Dedifferentiated amniotic fluid mesenchymal stem cell (primary cell): ENCODE measurements around the gene LCAT.

ENCODE experiments used
- DNase-seq: peaks from one replicate; pipeline ENCODE4 v3.0.0-alpha.2; 2016; ENCODE audit errors: extremely low spot score

LCAT gene

DNA sequence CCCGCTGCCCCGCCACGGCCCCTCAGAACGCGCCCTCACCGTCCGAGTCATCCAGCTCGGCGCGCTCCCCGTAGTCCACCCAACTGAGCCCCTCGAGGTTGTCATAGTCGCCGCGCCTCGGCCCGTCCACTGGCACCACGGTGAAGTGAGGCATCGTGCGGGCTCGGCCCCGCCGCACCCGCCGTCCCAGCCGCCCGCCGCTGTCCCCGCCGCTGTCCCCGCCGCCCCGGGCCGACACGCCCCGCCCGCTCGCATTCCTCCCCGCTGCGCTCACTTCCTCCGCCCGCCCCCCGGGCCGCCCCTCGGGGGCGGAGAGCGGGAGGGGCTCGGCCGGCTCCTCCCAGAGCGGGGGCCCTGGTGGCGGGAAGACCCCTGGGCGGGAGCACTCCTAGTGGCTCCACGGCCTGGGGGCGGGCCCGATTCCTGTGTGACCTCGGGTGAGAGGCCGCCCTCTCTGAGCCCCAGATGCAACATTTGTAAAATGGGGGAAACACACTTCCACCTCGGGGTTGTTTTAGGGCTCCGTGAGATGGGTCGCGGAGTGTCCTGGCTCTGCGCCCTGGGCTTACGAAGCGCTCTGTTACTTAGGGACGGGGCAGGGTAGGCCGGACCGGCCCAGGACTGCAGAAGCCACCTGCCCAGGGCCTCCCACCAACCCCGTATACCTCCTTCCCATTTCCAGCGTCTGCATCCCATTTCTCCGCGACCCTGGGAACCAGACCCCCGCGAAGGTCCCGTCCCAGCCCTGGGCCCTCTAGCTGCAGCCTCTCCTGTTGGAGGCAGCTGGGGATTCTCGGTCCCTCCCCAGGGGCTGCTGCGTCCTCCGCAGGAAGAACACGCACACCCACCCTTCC lies 24.7 kb upstream of the LCAT start, which contains the start of gene SLC12A4:
Gene SLC12A4, minus strand, starts transcription at position 238 of the 854 bp plus-strand sequence. Its CDS starts 84 bp downstream, at position 154.
- DNase-seq = peak; percentile 48

DNA sequence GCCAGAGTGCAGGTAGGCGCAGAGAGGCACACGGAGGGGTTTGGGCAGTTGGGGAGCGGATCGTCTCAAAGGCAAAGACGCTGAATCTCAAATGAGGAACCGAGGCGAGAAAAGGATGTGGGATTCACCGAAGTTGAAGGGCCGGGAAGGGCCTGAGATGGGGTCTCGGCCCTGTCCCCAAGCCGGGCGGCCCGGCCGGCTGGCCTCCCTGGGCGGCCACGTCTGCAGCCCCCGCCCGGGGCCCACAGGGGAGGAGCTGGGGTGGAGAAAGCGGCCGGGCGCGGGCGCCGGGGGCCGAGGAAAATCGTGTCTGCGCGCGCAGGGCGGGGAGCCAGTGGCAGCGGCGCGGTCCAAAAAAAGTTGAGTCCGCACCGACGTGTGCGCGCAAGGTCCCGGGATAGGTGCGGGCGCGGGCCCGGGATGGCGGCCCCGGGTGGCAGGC lies 24.1 kb upstream of the LCAT start:
- DNase-seq = peak; percentile 39

DNA sequence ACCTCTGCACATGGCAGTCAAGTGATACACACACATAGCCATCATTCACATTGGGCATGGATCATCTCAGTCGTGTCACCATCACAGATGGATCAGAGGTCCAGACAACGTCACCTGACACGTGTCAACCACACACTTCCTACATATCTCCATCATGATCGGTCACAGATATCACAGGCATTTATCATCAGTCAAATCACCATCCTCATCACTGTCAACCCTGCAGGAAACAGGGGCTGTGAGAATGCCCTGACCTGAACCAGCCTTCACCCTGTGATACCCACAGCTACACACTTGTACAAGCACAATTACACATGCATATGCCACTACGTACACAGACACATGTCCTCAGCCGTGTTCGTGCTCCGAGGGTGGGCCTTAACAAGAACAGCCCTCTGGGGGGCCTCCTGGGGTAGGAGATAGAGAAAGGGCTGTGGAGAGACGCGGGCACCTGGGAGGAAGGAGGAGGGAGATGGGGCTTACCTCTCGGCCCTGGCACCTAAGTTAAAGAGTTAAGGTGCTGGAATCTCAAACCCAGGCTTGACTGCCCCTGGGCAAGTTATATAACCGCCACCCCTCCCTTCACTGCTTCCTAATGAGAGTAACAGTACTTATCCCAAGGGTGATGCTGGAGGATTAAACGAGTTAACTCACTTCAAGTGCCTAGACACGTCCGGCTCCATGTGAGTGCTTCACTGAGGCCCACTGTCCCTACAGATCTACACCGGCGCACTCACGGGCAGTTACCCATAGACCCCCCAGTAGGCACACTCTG lies 23.4 kb upstream of the LCAT start:
- DNase-seq = no peak

DNA sequence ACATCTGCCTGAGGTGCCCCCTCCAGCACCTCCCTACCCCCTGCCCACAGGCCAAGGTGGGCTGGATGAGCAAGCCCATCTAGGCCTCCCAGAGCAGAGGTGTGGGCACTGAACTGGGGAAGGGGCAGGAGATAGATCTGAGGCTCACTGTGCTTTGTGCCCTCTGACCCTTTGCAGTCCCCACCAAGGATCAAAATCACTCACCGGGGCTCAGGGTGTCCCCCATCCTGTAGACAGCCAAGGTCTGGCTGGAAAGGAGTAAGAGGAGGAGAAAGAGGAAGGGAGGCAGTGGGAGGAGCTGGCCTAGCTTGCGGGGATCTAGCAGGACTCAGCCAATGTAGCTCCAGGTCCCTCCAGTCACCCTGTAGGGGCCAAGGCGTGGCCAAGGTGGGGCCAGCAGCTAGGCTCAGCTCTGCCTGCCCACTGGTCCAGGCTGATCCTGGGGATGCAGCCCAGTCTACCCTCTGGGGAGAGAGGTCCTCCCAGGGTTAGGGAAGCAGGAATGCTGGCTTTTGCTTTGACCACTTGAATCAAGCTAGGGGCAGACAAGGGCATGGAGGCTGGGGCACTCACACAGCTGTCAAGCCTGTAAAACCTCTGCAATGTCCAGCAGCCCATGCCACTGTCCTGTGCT lies 22.7 kb upstream of the LCAT start:
- no peak for DNase-seq

DNA sequence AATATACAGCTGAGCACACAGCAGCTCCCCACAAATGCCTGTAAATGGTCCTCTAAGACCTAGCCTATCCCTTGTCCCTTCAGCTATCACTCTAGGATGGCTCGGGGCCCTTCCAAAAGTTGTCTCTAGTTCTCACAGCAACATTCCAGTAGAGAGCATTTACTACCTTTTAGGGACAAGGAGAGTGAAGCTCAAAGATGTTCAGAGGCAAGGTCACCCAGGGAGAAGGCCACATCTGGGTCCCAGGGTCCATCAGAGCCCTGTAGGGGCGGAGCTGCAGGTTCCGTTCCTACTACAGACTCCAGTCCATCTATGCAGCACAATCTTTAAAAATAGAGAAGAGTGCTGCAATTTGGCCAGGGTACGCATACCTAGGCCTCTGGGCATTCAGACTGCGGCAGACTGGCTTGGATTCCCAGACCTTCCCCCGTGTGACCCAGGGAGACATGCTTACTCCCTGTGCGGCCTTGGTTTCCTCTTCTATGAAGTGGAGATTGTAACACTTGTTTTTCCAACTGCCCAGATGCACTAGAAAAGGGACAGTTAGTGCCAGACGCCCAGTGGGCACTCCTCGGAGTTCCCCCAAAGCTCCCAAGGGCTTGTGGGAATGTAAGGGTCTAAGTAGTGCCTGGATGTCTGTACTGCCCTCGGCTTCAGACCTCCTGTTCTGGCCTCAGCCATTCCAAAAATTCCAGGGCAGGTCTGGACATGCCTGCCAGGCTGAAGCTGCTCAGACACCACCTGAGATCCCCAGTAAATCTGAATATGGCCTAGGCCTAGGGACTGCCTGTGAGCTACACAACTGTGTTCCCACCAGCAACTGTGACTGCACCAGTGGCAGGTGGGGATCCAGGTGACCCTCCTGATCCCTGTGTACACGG lies 22.0 kb upstream of the LCAT start:
- no peak for DNase-seq

DNA sequence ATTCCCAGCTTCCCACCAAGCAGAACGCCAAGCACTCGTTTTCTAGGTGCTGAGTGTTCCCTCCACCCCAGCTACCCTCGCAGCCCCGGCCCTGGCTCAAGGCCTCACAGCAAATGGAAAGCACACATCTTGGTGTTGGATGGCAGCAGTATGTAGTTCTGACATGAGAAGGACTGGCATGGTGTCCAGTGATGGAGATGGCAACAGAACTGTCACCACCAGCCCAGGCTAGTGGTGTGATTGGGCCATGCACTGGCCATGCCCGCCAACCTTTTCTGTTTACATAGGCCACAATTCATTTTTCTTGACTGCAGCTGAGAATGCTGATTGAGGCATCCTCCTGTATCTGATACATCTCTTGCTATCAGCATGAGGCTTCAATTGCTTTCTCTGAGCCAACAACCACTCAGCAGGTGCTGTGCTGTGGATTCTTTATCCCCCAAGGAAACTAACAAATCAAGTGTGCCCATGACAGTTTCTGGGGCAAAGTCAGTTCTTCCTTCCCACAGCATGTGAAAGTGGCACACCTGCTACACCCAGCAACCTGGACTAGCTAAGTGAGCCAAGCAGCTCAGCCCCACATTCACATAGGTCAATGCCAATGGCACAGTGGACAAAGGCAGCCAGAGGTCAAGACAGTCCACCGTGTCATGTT lies 20.7 kb upstream of the LCAT start:
- no peak for DNase-seq

DNA sequence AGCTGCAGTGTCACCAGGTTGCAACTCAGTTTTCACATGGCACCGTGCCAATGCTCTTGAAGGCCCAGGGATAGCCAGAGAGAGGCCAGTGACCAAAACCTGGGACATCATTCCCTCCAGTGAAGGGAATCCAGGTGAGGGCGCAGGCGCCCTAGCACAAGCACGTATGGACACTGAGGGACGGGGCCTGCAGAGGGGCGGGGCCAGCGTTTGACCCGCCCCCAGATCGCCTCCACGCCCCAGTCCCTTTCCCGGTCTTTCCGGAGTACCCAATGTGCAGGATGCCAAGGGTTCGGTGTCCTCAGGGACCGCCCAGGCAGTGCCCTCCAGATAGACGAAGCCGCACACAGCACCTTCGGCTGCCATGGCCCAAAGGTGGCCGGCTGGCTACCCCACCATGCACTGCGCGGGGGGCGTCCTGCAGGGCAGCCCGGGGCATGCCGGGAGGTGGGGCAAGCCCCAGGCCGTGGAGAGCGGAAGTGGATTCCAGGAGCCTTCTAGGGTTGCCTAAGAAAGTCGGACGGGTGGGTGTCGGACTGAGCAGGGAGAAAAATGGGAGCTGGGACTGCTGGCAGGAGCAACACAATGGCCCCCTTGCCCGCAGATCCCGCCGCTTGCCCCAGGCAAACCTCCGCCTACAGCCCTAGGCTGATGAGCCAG lies 19.9 kb upstream of the LCAT start:
- DNase-seq = no peak

DNA sequence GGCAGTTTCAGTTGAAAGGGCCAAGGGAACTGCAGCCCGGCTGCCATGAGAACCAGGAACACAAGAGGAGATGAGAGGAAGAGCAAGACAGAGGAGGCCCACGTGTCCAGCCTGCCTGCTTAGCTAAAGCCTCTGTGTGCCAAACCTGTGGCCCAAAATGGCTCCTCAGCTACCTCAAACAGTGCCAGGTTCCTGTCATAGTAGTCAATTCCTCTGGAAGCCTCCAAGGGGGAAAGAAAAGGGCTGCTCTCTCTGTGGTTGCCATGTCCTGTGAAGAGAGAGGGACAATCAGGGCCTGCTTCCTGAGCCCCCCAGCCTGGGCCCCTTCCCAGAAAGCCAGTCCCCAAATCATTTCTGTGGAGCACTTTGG lies 19.4 kb upstream of the LCAT start:
- no peak for DNase-seq

DNA sequence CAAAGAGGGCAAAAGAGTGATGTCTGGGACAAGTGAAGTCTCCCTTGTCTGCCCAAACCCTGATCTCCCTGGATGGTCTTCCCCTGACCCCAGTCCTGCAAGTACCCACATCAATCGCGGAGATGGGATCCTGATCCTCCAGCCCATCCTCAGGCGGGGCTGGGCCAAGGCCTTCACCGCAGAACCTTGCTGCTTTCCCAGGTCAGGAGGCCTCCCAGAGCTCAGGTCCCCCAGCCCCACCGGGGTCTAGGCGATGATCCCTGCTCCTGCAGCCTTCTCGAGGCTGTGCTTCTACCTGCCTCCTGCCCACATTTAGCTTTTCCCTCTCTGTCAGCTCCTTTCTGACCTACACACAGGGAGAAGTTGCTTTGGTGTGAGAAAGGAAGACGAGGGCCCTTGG lies 18.2 kb upstream of the LCAT start:
- no peak for DNase-seq

DNA sequence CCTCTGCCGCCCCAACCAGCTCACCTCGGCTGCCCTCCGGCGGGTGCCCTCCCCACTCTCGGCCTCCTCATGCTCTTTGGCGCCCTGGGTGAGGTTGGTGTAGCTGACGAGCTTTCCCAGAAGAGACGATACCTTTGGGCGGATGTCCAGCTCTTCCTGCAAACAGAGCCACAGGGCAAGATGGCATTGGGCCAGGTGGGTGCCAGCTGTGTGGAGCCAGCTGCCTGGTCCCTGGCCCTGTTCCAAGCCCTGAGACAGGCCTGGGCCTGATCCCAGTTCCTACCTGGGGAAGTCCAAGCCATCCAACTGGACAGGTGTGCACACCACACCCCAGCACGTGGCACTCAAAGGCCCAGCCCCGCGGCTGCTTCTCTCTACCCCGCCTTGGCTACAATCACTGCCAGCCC lies 17.6 kb upstream of the LCAT start:
- no peak for DNase-seq

DNA sequence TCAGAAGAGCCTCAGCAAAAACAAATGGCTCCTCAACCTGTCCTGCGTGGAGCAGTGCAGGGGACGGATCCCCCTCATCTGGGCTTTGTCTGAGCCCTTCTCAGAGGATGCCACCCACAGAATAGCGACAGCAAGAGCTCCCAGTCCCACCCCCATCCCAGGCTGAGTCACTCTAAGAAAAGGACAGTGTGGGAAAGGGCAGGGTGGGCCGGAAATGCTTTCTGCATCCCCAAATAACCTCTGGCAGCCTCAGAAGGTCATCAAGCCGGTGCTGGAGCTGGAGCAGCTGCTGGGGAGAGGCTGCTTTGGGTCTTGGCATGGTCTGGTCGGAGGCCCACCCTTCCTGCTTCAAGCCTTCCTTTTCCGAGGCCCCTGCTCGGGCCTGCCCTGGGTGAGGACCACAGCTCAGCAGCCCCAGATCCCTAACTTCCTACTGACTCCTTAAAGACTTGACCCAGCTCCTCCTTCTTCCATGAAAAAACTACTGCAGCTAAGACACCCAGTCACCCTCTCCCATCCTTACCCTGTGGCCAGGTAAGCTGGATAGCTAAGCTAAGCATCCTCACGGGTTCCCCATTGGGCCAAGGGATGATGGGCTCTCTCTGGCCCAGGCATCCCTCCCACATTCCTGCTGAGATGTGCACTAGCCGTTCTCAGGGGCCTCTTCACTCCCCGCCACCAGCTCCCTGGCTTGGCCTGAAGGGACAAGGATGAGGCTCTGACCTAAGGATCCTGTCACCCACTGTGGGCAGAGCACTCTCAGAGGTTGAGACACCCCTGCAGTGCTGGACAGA lies 15.8 kb upstream of the LCAT start:
- peak; percentile 31 for DNase-seq

DNA sequence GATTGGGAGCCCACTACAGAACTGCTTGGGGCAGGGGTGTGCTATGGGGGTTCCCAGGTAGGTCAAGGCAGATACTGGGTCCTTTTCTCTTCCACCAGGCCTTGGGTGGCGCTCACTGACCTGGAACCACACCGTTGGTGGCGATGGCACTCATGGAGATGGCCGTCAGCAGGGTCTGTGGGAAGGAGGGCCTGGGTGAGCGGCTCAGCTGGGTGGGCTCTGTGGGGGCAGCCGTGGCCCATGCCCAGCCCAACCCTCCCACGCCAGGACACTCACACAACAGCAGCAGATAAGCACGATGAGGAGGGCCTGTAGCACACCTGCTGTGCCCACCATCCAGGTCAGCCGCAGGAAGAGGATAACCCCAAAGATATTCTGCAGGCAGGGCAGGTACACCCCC lies 13.7 kb upstream of the LCAT start:
- DNase-seq = no peak

DNA sequence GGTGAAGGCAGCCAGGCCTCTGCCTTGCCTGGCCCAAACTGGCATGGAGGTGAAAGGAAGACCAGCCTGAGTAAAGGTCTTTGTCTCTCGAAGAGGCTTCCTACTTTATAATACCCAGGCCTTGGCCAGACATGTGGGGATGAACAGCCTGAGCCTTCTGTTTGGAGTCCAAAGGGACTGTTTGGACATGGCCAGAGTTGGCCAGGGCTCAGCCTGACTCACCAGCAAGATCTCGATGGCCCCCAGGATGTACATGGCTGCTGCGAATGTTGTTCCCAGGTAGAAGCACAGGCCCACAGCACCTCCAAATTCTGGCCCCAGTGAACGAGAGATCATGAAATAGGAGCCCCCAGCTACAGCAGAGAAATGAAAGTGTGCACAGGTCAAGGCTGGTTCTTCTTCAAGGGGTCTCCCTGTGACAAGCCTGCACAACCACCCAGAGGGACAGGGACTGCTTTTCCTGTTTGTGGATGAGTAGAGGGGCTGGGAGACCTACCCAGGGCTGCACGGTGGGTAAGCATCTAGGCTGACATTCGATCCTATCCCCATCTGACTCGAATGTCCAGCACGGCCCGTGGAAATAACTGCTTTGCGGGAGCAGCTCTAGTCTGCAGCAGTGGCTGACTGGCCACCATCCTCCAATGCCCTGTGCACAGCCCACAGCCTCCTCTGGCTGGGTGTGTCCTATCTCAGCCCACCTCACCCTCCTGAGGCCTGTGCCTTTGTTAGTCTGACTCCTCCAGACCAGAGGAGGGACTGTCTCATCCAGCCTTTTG lies 10.7 kb upstream of the LCAT start:
- DNase-seq = no peak

DNA sequence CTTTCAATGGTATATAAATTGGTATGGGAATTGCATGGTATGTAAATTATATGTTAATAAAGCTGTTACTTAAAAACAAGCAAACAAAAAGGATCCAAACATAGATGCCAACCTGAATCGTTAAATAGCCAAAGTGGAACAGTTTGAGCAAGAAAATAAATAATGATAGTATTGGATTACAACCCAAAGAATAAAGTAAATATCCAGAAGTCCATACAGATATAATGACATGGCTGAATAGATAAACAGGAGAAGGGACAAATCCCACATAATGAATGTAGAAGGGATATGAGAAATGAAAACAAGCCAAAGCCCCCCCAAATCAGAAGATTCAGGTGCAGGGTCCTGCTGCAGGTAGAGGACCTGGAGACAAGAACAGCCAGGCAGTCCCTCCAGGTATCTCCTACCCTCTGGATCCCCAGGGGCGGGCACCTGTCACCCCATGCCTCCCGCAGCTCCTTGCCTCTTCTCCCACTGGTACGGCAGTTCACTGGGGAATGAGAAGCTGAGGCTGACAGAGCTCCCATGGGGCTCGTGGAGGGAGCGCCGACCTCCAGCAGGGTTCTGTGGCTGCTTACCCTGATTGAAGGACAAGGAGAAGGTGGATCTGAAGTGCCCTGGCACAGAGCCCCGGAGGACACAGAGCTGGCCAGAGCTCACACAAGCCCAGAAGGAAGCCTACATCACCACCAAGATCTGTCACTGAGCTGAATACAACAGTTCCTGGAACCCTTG lies 9.9 kb upstream of the LCAT start:
- DNase-seq = no peak

DNA sequence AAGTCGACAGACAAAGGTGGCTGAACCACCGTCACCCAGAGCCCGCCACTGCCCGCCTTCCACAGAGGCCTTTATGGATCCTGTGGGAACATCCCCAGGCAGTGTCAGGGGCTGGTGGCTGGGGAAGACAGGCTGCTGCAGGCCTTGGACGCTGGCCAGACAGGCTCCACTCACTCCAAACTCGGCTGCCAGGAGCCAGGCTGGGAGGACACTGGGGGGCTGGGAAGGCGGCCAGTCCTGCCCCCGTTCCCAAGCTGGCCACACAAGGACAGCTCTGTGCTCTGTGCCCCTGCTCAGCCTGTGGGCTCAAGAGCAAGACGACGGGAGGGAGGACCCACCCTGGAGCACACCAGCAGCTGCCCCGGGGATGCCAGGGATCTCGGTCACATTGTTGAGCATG lies 7.6 kb upstream of the LCAT start:
- no peak for DNase-seq

DNA sequence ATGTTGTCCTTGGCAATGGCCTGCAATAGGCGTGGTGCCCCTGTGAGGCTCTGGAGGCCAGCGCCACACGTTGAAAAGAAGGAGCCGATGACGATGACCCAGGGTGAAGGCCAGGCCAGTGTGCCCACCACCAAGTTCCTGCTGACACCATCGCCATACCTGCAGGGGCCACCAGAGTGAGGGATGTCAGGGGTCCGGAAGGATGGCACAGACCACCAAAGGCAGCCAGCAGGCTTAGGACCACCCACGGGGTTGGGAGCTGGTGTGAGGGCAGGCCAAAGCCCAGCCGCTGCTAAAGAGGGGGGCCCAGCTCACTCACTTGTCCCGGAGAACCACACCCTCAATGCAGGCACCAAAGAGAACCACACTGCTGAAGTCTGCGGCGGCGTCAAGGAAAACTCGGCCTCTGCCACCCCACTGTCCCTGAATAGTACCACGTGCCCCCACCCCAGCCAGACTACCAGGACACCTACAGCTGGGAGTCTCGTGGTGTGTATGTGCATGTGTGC lies 6.5 kb upstream of the LCAT start:
- DNase-seq = no peak

DNA sequence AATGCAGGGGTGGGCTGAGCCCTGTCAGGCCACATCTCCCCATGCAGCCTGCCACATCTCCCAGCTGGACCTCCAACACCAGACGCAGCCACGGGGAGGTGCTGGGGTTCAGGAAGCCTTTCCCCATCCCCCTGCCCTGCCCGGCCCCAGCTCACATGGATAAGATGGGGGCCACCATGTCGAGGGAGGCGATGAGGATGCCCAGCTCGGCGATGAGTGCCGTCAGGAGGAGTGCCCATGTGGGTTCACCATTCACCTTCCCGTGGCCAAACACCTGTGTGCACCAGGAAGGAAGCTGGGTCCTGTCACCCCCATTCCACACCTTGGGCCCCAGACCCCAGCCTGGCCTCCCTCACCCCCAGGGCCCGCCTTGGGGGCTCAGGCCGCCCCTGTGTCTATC lies 5.7 kb upstream of the LCAT start:
- no peak for DNase-seq

DNA sequence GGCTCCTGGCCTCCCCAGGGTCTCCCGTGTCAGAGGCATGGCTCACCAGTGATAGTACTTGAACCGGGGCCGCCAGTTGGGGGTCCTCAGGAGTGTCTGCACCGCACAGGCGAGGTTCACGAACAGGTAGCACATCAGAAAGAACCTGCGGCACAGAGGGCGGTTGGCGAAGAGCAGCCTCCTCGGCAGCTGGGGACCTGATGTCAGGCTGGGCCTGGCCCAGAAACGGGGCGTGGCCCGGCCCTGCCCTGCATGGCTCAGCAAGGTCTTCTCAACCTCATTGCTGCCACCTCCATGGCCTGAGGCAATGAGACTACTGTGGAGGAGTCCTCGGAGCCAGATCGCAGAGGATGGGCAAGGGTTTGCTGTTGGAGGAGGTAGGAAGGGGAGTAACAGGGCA lies 4.1 kb upstream of the LCAT start:
- no peak for DNase-seq
